Endothelial cell of umbilical vein (primary cell): ENCODE data around the gene ITGA11. TPM values are rescaled to one million over a fixed set of nuclear protein-coding genes. Genes with fewer than 3 reads are reported as not detected.

Experiments used
- BruUV-seq: library from RNA; stranded (reverse); fragments of 400-500 nt; replicated peaks from 2 replicates; lab custom pipeline; 2021; lab: Mats Ljungman, UMichigan
- CTCF ChIA-PET: fragments of 300-600, 350-600 bp; sonication (Branson Sonifier 250); formaldehyde crosslinking; loops from one replicate; lab custom pipeline; 2021; ENCODE audit warnings: antibody characterized with exemption, inconsistent platforms; lab: Charles Lee
- POLR2A ChIA-PET: fragments of 300-600, 350-600 bp; sonication (Branson Sonifier 250); formaldehyde crosslinking; loops from one replicate; lab custom pipeline; 2021; ENCODE audit warnings: antibody characterized with exemption, inconsistent platforms; lab: Charles Lee
- DNase-seq: peaks from one replicate; pipeline ENCODE4 v3.0.0-alpha.2; 2011; ENCODE audit warnings: low read depth, low spot score
- FAIRE-seq: peaks from 2 replicates; lab custom pipeline; 2011; peaks lifted over from hg19 to GRCh38; lab: Jason Lieb, UNC
- H2AFZ ChIP-seq: 2 replicates; pipeline ENCODE4 v1.6.0; 2012; ENCODE audit warnings: low read depth, low read length, control low read depth, inconsistent platforms
- H3K27ac ChIP-seq: 2 replicates; pipeline ENCODE4 v1.5.1; 2011; ENCODE audit warnings: low read depth, mild to moderate bottlenecking, control low read depth, low read length, moderate library complexity; ENCODE audit not compliant: insufficient read depth
- H3K27me3 ChIP-seq, 2 experiments: 2 replicates each; pipeline versions ENCODE4 v1.6.0 to v1.6.1; 2011; ENCODE audit warnings: low read length in 2 of 2, mixed read lengths in 1 of 2; ENCODE audit not compliant: control insufficient read depth in 2 of 2, insufficient read depth in 2 of 2
- H3K36me3 ChIP-seq, 2 experiments: 2 replicates in 1 of 2; 3 replicates in 1 of 2; pipeline ENCODE4 v1.5.1; 2011; ENCODE audit warnings: low read length in 2 of 2, mild to moderate bottlenecking in 1 of 2, moderate library complexity in 1 of 2; ENCODE audit not compliant: control insufficient read depth in 2 of 2, insufficient read depth in 2 of 2; ENCODE audit errors: extremely low read depth in 1 of 2
- H3K4me1 ChIP-seq: 3 replicates; pipeline ENCODE4 v1.5.1; 2011; ENCODE audit warnings: mild to moderate bottlenecking, low read length; ENCODE audit not compliant: control insufficient read depth, insufficient read depth; ENCODE audit errors: extremely low read depth
- H3K4me2 ChIP-seq: 2 replicates; pipeline ENCODE4 v1.6.1; 2011; ENCODE audit warnings: low read length, control low read depth, mixed read lengths; ENCODE audit not compliant: insufficient read depth
- H3K4me3 ChIP-seq, 3 experiments: fragments of 200-600 bp in 1 of 3; sonication (generic), shearing (Covaris generic) in 1 of 3; replicated peaks in 1 of 3; 2 replicates each; pipeline ENCODE4 v1.5.1; 2011 to 2016; ENCODE audit warnings: control low read depth in 3 of 3, low read length in 3 of 3, mild to moderate bottlenecking in 2 of 3, inconsistent platforms in 1 of 3, low read depth in 1 of 3, moderate library complexity in 1 of 3; ENCODE audit not compliant: insufficient read depth in 1 of 3
- H3K79me2 ChIP-seq: 2 replicates; pipeline ENCODE4 v1.6.0; 2012; ENCODE audit warnings: low read length, inconsistent platforms; ENCODE audit not compliant: control insufficient read depth, insufficient read depth
- H3K9ac ChIP-seq: replicated peaks from 2 replicates; pipeline ENCODE3; 2011; ENCODE audit warnings: low read length, control low read depth; ENCODE audit not compliant: insufficient read depth; ENCODE audit errors: extremely low read depth
- H3K9me1 ChIP-seq: replicated peaks from 3 replicates; pipeline ENCODE4 v1.6.0; 2011; ENCODE audit warnings: mild to moderate bottlenecking, low read length; ENCODE audit not compliant: control insufficient read depth, insufficient read depth; ENCODE audit errors: extremely low read depth
- H3K9me3 ChIP-seq: replicated peaks from 2 replicates; pipeline ENCODE4 v1.5.1; 2012; ENCODE audit warnings: low read length, inconsistent platforms; ENCODE audit not compliant: control insufficient read depth, insufficient read depth
- H4K20me1 ChIP-seq: replicated peaks from 2 replicates; pipeline ENCODE3; 2011; ENCODE audit warnings: mild to moderate bottlenecking, low read length; ENCODE audit not compliant: control insufficient read depth, insufficient read depth; ENCODE audit errors: extremely low read depth
- EZH2 ChIP-seq: IDR thresholded peaks from 2 replicates; pipeline ENCODE4 v1.6.1; 2012; ENCODE audit warnings: borderline replicate concordance, low read depth, mild to moderate bottlenecking, moderate library complexity, low read length, inconsistent platforms; ENCODE audit not compliant: severe bottlenecking
- FOS ChIP-seq: IDR thresholded peaks from 2 replicates; pipeline ENCODE4 v1.6.1; 2011; ENCODE audit warnings: mild to moderate bottlenecking, low read length, moderate library complexity, borderline replicate concordance; ENCODE audit not compliant: insufficient read depth
- GATA2 ChIP-seq: IDR thresholded peaks from 2 replicates; pipeline ENCODE4 v1.7.0; 2011; ENCODE audit warnings: low read depth, mild to moderate bottlenecking, moderate library complexity, mixed read lengths, low read length; ENCODE audit not compliant: insufficient read length, insufficient read depth
- JUN ChIP-seq: IDR thresholded peaks from 2 replicates; pipeline ENCODE4 v1.6.1; 2011; ENCODE audit warnings: borderline replicate concordance, low read depth; ENCODE audit not compliant: insufficient read length, insufficient read depth
- MYC ChIP-seq: IDR thresholded peaks from one replicate; pipeline ENCODE4 v1.6.1; 2011; ENCODE audit warnings: mild to moderate bottlenecking, low read depth, low read length
- POLR2A ChIP-seq: IDR thresholded peaks from 2 replicates; pipeline ENCODE4 v1.6.1; 2012; ENCODE audit warnings: low read depth, mild to moderate bottlenecking, control low read depth, low read length
- POLR2AphosphoS5 ChIP-seq: IDR thresholded peaks from 2 replicates; pipeline ENCODE4 v1.6.1; 2012; ENCODE audit warnings: low read depth, mild to moderate bottlenecking, control low read depth, low read length, moderate library complexity; ENCODE audit not compliant: insufficient read depth
- dilution Hi-C: fragments of 300-500 bp; cut with MboI; formaldehyde crosslinking; loops from one replicate; pipeline ENCODE4 v1.15.0; 2019; ENCODE audit warnings: low sequenced_read_pairs; ENCODE audit not compliant: extremely low pct_ligation_motif_present
- intact Hi-C: fragments of 100-400 bp; cut with micrococcal nuclease; formaldehyde crosslinking; loops from one replicate; pipeline ENCODE4 v1.10.0; 2022
- polyA plus RNA-seq, 4 experiments: library from polyadenylated mRNA; depleted of rRNA in 3 of 4; stranded (reverse) in 3 of 4; unstranded in 1 of 4; fragments of >200 nt; gene quantifications; 2 replicates each; pipeline versions ENCODE4 v1.2.1 to v1.2.3, GENCODE V29; 2011 to 2012; ENCODE audit warnings: missing spikeins in 1 of 4
- total RNA-seq: library from RNA; stranded (reverse); gene quantifications from 2 replicates; pipeline ENCODE4 v1.2.3, GENCODE V29; 2021
- TF ChIP-seq, protein P1 (sequence below), 2 donors: IDR thresholded peaks; 1 replicate in 1 of 2; 2 replicates in 1 of 2; pipeline ENCODE4 v1.5.1; 2011; ENCODE audit warnings: low read length in 2 of 2, mild to moderate bottlenecking in 2 of 2, moderate library complexity in 2 of 2, control low read depth in 1 of 2, inconsistent platforms in 1 of 2, low read depth in 1 of 2; ENCODE audit not compliant: insufficient read depth in 1 of 2; ENCODE audit errors: extremely low read depth in 1 of 2
- TF ChIP-seq, protein P2 (sequence below): IDR thresholded peaks from 2 replicates; pipeline ENCODE4 v1.6.1; 2011; ENCODE audit not compliant: insufficient read depth, insufficient read length

Gene ITGA11
- total and polyA plus RNA-seq, 2 donors (not counting 3 experiments of a cell fraction or from before 2014, with no cell fraction given): 0.18 to 1.0 TPM

DNA sequence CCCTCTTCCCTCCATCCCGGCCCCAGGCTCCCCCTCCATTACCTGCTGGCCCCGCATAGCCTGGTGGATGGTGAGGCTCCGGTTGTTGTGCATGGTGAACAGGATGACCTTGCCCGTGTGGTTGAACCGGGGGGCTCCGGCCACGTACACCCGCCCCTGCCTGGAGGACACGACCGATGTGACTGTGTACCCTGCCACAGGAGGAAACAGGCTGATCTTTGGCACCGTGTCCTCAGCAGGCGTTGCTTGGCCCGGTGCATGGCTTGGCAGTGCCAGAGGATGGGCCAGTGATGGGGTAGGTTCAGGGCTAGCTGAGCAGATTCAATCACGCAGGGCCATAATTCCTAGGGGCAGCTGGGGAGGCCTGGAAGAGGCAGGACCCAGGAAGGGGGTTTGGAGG is 96.3 kb downstream of the ITGA11 start:
- TF ChIP-seq EZH2 (no peak), POLR2A (no peak), MYC (no peak)
- Histone ChIP-seq H2AFZ (no peak overlapping the region), H4K20me1 (no peaks in the 10 kb centered on the region), H3K4me3 (no peak overlapping the region), H3K27me3 (peaks cover 0 to 1% of the 10 kb centered on the region in 2 experiments), H3K4me1 (peaks cover 12% of the 10 kb centered on the region), H3K4me2 (no peak overlapping the region), H3K9ac (no peak overlapping the region), H3K79me2 (no peaks in the 10 kb centered on the region), H3K36me3 (no peaks in the 10 kb centered on the region), H3K27ac (no peak overlapping the region), H3K9me3 (no peaks in the 10 kb centered on the region), H3K9me1 (no peaks in the 10 kb centered on the region)
- intact Hi-C loops (no loop called here), dilution Hi-C loops (no loop called here)
- CTCF ChIA-PET: interaction anchor here (1.5 to 2.9 kb wide), 4 partner anchors 15 to 116 kb away, joined by 4 to 15 read pairs (median 7); no protein-coding TSS in a partner anchor
- FAIRE-seq (no peak), DNase-seq (no peak)
- POLR2A ChIA-PET: no interaction called here
- BruUV-seq: no TSS peak

DNA sequence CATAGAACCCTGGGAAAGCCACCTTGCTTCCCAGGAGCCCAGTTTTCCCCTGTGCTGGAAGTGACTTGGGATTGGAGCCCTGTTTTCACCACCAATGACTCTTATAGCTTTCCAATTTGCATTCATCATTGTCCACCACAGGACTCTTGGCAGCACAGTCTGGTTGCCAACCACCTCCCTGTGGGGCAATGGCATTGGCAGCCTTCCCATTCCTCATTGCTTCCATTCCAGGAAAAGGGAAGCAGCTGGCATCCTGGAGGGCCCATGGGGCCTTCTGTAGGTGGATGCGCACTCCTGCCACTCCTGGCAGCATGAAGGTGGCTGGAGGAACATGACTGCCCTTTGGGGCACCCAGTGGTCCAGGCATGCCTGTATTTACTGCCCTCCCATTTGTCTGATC is 96.7 kb downstream of the ITGA11 start:
- H3K27ac ChIP-seq: no peak overlapping the region
- no peak for TF ChIP-seq GATA2
- TF ChIP-seq FOS: no peak
- no peak for TF ChIP-seq JUN
- TF ChIP-seq MYC: no peak
- TF ChIP-seq EZH2: no peak
- TF ChIP-seq, protein P1, sequence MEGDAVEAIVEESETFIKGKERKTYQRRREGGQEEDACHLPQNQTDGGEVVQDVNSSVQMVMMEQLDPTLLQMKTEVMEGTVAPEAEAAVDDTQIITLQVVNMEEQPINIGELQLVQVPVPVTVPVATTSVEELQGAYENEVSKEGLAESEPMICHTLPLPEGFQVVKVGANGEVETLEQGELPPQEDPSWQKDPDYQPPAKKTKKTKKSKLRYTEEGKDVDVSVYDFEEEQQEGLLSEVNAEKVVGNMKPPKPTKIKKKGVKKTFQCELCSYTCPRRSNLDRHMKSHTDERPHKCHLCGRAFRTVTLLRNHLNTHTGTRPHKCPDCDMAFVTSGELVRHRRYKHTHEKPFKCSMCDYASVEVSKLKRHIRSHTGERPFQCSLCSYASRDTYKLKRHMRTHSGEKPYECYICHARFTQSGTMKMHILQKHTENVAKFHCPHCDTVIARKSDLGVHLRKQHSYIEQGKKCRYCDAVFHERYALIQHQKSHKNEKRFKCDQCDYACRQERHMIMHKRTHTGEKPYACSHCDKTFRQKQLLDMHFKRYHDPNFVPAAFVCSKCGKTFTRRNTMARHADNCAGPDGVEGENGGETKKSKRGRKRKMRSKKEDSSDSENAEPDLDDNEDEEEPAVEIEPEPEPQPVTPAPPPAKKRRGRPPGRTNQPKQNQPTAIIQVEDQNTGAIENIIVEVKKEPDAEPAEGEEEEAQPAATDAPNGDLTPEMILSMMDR (IDR thresholded peaks at IDR 0.05; ENCODE audit: extremely low read depth in 1 of 2, insufficient read depth in 1 of 2, low read depth in 1 of 2, low read length in 2 of 2): no peak
- TF ChIP-seq POLR2AphosphoS5: no peak
- TF ChIP-seq, protein P2, sequence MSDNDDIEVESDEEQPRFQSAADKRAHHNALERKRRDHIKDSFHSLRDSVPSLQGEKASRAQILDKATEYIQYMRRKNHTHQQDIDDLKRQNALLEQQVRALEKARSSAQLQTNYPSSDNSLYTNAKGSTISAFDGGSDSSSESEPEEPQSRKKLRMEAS: no peak
- TF ChIP-seq POLR2A: no peak
- FAIRE-seq: no peak
- ChIA-PET CTCF (interaction anchor here (0.9 to 2.9 kb wide), 7 partner anchors 15 to 212 kb away, joined by 3 to 15 read pairs (median 5); no protein-coding TSS in a partner anchor), POLR2A (no interaction called here)
- H3K27me3 ChIP-seq: peaks cover 0 to 1% of the 10 kb centered on the region in 2 experiments
- dilution Hi-C loops: no loop called here
- no peaks in the 10 kb centered on the region for H3K79me2 ChIP-seq
- H2AFZ ChIP-seq: no peak overlapping the region
- H3K4me2 ChIP-seq: no peak overlapping the region
- H3K9me1 ChIP-seq: no peaks in the 10 kb centered on the region
- H3K9ac ChIP-seq: no peak overlapping the region
- no peaks in the 10 kb centered on the region for H3K9me3 ChIP-seq
- intact Hi-C loops: no loop called here
- peak; percentile 59 for DNase-seq
- H3K4me3 ChIP-seq: no peak overlapping the region
- no TSS peak for BruUV-seq
- H3K4me1 ChIP-seq: peaks cover 9% of the 10 kb centered on the region
- H3K36me3 ChIP-seq: no peaks in the 10 kb centered on the region
- H4K20me1 ChIP-seq: no peaks in the 10 kb centered on the region
